GM21737 (cell line): ENCODE data around the gene RFNG.

Experiments used
- ATAC-seq: cut with Tn5 transposase; IDR thresholded peaks from one replicate; pipeline ENCODE4 v1.9.1; 2021; ENCODE audit warnings: mild to moderate bottlenecking, moderate library complexity; ENCODE audit not compliant: unreplicated experiment

Gene RFNG

DNA sequence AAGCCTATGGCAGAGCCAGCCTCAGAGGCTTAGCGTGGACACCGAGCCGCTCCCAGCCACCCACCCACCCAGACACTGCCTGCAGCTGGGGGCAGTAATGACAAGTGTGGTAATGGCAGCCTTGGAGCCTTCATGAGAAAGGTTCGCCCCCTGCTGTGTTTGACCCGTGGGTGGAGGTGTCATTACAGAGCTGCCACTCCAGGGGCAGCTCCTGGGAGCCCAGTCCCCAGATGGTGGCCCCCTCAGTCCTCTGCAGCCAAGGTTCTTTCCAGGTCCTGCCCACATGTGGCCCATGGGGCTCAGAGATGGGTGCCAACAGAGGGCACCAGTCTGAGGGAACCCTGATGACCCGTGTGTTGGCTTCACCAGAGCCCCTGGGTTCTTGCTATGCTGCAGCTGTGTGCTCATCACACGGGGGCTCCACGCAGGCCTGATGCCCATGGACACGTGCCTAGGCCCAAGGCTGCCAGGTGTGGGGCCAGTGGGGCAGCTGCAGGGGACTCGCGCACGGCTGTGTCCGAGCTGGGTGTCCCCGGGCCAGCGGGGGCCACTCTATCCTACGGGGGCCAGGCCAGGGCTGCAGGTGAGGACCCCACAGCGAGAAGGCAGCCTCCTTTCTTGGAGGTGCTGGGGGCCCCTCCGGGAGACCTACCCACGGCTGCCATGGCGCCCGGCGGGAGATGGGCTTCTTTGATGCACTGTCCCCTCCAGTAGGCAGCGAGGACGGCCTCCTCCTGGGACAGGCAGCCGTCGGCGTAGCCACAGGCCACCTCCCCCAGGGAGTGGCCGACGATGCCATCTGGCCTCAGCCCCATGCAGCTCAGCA, 38.3 kb upstream of the RFNG start:
- ATAC-seq: no peak

GRCh38 chr17:82088838-82089722, 37.5 kb upstream of the RFNG start:
- no peak for ATAC-seq

DNA sequence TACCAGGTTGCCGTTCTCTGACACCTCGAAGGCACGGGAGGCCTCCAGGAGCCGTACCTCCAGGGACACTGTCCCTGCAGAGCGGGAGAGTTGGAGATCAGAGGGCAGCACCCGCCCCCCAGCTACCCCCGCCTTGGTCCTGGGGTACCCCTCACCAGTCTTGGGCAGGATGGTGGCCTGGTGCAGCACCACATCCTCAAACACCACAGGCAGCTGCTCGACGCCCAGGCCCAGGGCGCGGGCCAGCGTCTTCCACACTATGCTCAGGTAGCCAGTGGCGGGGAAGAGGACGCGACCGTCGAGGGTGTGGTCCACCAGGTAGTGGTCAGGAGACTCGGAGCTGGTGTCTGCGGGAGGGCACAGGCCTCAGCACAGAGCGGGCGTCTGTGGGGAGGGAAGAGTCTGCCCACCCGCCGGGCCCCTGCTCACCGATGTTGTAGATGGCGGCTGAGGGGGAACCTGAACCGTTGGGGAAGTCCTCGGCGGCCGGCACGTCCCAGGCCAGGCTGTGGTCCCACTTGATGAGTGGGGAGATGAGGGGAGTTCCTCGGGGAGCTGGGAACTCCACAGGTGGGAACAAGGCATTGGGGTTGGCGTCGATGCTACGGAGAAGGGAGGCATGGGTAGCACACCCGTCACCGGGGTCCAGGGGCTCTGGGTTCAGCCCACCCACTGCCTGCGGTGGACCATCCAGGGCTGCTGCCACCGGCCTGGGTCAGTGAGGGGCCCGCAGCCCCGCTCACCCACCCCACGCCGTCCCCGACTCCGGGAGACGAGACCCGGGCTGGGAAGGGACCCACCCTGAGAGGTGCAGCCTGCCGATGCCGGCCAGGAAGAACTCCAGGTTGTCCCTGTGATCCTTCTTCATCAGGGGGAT, 36.6 kb upstream of the RFNG start:
- ATAC-seq: no peak

- no peak for ATAC-seq
Measured at GRCh38 chr17:82086941-82087906, 35.6 kb upstream of the RFNG start.

- ATAC-seq: no peak
Measured at GRCh38 chr17:82085931-82086764, 34.5 kb upstream of the RFNG start.

DNA sequence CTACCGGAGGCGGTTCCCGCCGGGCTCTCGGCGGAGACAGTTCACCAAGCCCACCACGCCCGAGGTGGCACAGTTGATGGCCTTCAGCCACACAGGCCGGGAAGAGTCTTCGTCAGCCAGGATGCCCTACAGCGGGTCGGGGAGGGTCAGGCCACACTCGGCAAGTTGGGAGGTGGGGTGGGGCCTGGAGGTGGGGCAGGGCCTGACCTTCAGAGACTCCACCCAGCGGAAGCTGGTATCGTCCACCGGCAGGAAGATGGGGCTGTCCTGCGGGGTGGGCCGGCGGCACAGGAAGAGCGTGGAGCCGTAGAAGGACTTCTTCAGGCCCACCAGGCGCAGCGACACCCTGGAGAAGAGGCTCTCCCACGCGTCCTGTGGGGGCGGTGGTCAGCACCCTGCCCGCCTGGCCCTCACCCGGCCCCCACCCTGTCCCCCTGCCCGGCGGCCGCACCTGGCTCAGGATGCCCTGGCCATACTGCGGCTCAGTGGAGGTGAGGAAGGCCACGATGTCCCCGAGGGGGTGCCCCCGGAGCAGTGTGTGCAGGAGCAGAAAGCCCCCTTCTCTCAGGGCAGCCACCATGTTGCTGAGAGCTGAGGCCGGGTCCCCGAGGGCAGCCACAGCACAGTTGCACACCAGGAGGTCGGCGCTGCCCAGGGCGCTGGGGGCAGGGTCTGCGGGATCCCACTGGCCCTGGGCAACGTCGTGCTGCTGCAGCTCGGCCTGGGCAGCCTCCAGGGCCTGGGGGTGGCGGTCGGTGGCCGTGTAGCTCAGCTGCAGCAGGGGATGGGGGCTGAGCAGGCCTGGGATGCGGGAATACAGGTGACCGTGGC, 33.6 kb upstream of the RFNG start:
- no peak for ATAC-seq

- ATAC-seq: no peak
Measured at GRCh38 chr17:82084373-82085030, 32.9 kb upstream of the RFNG start.

DNA sequence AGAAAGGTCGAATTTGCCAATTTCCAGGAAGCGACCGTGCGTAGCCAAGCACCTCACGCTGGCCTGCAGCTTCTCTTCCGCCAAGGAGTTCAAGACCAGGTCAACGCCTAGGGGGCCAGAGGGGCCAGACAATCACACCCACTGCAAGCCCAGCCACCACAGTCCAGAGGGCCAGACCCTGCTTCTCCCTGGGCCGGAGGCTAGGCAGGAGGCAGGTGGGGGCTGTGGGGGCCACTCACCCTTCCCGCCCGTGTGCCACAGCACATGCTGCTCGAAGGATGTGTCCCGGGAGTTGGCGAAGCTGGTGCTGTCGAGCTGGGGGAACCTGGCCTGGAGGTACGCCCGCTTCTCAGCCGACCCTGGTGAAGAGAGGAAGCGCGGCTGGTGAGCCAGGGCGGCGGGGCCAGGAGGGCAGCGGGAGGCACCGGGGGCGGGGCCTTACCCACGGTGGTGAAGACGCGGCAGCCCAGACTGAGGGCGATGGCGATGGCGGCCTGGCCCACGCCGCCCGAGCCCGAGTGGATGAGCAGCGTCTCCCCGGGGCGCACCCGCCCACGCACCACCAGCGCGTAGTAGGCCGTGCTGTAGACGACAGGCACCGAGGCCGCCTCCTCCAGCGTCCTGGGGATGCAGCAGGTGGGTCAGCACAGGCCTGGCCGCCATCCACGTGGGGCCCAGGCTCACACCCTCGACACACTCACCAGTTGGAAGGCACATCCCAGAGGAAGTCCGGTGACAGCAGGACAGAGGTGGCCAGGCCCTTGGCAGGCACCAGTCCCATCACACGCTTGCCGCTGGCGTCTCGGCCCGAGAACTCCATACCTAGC, 32.1 kb upstream of the RFNG start:
- ATAC-seq: no peak

DNA sequence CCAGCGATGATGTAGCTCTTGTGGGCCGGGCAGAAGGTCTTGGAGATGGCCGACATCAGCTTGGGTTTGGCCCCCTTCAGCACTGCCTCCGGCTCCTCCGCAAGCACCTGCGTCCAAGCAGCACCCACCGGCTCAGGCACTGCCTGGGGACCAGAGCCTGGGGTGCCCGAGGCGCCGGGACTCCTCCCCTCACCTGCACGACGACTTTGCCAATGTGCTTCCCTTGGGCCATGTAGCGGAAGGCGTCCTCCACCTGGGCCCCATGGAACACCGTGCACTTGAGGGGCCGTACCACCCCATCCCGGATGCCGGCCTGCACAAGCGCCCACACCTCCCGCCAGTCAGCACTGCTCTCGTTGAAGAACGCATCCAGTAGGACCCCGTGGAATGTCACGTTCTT, 31.4 kb upstream of the RFNG start:
- no peak for ATAC-seq

DNA sequence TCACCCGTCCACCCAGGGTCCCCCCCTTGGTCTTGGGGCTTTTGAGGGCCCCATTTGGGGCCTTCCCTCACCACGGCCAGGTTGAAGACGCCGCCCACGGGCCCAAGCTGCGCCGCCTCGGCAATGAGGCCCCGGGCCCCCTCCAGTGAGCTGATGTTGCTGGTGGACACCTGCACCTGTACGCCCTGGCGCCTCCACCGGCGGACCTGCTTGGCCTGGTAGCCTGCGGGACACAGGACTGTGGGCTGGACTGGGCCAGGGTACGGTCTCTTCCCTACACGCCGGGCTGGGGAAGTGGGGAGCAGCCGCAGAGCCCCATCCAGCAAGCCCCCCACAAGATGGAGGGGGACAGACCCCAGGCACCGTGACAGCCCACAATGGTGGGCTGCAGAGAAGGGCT, 30.8 kb upstream of the RFNG start:
- no peak for ATAC-seq

DNA sequence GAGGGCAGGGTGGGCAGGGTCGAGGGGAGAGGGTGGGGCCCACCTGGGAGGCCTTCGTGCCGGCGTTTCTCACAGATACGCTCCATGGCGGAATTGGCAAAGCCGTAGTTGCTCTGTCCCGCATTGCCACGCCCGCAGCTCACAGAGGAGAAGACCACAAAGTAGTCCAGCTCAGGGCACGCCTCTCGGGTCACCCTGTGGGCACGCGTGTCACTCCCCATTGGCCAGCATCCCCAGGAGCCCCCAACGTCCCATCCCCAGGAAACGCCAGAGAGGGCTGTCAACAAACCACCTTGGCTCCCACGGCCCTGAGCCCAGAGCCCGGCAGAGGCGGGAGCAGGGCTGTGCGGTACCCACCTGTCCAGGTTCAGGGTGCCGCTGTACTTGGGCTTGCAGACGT, 30.4 kb upstream of the RFNG start:
- no peak for ATAC-seq

DNA sequence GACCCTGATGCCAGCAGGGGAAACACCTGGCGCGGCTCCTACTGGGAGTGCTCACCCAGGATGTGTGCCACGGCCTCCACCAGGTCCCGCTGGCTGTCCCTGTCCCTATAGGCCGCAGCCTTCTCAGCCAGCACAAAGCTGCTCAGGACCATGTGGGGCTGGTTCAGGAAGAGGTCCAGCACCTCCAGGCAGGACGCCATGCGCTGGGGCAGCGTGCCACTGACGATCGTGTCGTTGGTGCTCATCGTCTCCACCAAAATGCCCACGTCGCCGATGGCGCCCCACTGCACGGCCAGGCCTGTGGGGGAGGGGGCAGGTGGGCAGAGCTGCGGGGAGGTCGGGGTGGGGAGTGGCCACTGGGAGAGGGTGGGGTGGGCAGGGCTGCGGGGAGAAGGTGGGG, 29.9 kb upstream of the RFNG start:
- no peak for ATAC-seq

GRCh38 chr17:82080789-82081464, 29.3 kb upstream of the RFNG start:
- ATAC-seq: no peak

GRCh38 chr17:82080048-82080788, 28.6 kb upstream of the RFNG start:
- no peak for ATAC-seq

DNA sequence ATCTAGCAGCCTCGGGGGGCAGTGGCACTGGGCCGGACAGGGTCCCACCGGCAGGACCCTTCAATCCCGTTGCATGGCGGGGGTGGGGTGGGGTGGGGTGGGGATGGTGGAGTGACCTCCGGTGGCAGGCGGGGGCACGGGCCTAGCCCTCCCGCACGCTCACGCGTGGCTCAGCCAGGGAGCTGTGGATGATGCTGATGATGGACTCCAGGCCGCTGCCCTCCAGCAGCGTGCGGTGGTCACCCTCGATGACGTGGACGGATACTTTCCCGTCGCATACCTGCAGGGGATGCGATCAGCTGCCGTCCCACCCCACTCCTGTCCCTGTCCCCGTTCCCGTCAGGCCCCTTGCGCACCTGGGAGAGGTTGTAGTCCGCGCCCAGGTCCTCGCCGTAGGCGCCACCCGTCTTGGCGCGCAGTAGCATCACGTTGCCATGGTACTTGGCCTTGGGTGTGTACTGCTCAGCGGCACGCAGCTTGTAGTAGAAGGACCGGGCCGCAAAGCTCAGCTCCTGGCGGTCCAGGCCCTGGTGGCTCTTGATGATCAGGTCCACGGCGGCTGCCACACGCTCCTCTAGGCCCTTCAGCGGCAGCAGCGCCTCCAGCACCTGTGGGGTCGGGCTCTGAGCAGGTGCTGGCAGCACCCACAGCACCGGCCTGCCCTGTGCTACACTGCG, 27.5 kb upstream of the RFNG start:
- no peak for ATAC-seq
